Urinary bladder (tissue), 4 donors: ENCODE data around the gene GUCY1A2. TPM values are rescaled to one million over a fixed set of nuclear protein-coding genes. Genes with fewer than 3 reads are reported as not detected.

Source experiments
- DNase-seq: peaks from one replicate; pipeline ENCODE4 v3.0.0-alpha.2; 2015; ENCODE audit errors: extremely low spot score
- H3K27ac ChIP-seq: one replicate; pipeline ENCODE4 v1.5.1; 2013; ENCODE audit warnings: low read depth, mild to moderate bottlenecking, moderate library complexity
- H3K36me3 ChIP-seq: one replicate; pipeline ENCODE4 v1.6.1; 2013; ENCODE audit warnings: mild to moderate bottlenecking, moderate library complexity; ENCODE audit not compliant: insufficient read depth
- H3K4me1 ChIP-seq: one replicate; pipeline ENCODE4 v1.6.1; 2013; ENCODE audit warnings: mild to moderate bottlenecking, moderate library complexity; ENCODE audit not compliant: insufficient read depth
- H3K4me3 ChIP-seq: one replicate; pipeline ENCODE4 v1.5.1; 2013; ENCODE audit warnings: low read depth, low read length
- WGBS: extraction: QIAGEN DNeasy Blood & Tissue Kit; methylation state at CpG from one replicate; pipeline ENCODE4 v1.1.7; 2013; 5-methylcytosine and 5-hydroxymethylcytosine counted together
- polyA plus RNA-seq: library from polyadenylated mRNA; stranded (reverse); fragments of 200-250 nt; gene quantifications from one replicate; pipeline ENCODE4 v1.2.3, GENCODE V29; 2013
- total RNA-seq: library from RNA; depleted of rRNA; stranded (reverse); fragments of >200 nt; gene quantifications from one replicate; pipeline ENCODE4 v1.2.3, GENCODE V29; 2014
- donor health status: healthy with polysubstance abuse.
- donor health status: healthy.

Gene GUCY1A2
- total and polyA plus RNA-seq, 2 donors: 0.99 to 58.5 TPM

GRCh38 chr11:106656646-106657045 lies 361.6 kb downstream of the GUCY1A2 start:
- no peak overlapping the region for H3K27ac ChIP-seq
- WGBS: 89% methylated on average over 1 of the region's 1 CpG

GRCh38 chr11:106644824-106645223 lies 373.5 kb downstream of the GUCY1A2 start:
- DNase-seq: no peak
- H3K4me1 ChIP-seq: no peaks in the 10 kb centered on the region
- H3K36me3 ChIP-seq: no peaks in the 10 kb centered on the region
- no peak overlapping the region for H3K27ac ChIP-seq
- H3K4me3 ChIP-seq: no peak overlapping the region
- WGBS: 66% methylated on average over 1 of the region's 1 CpG

More at GRCh38 chr11:106656646-106657045, 361.6 kb downstream of the GUCY1A2 start:
- DNase-seq: no peak
- Histone ChIP-seq H3K4me1 (no peaks in the 10 kb centered on the region), H3K4me3 (no peak overlapping the region), H3K36me3 (no peaks in the 10 kb centered on the region)

- H3K36me3 ChIP-seq: no peaks in the 10 kb centered on the region
- H3K4me3 ChIP-seq: no peak overlapping the region
- 33% methylated on average over 1 of the region's 1 CpG for WGBS
- no peaks in the 10 kb centered on the region for H3K4me1 ChIP-seq
- no peak for DNase-seq
- no peak overlapping the region for H3K27ac ChIP-seq
Observed at GRCh38 chr11:106642331-106642730, 375.9 kb downstream of the GUCY1A2 start.

GRCh38 chr11:106632283-106632682 lies 386.0 kb downstream of the GUCY1A2 start:
- 96% methylated on average over 3 of the region's 3 CpGs for WGBS
- H3K4me1 ChIP-seq: no peaks in the 10 kb centered on the region
- no peak overlapping the region for H3K27ac ChIP-seq

GRCh38 chr11:106627694-106628093 lies 390.6 kb downstream of the GUCY1A2 start:
- no peak for DNase-seq
- WGBS: 92% methylated on average over 6 of the region's 6 CpGs
- no peaks in the 10 kb centered on the region for H3K36me3 ChIP-seq
- H3K4me1 ChIP-seq: no peaks in the 10 kb centered on the region
- H3K4me3 ChIP-seq: no peak overlapping the region
- no peak overlapping the region for H3K27ac ChIP-seq

More at GRCh38 chr11:106632283-106632682, 386.0 kb downstream of the GUCY1A2 start:
- no peaks in the 10 kb centered on the region for H3K36me3 ChIP-seq
- H3K4me3 ChIP-seq: no peak overlapping the region
- no peak for DNase-seq

- H3K4me1 ChIP-seq: no peaks in the 10 kb centered on the region
- WGBS: 41% methylated on average over 3 of the region's 3 CpGs
- no peak overlapping the region for H3K27ac ChIP-seq
- H3K4me3 ChIP-seq: no peak overlapping the region
- no peaks in the 10 kb centered on the region for H3K36me3 ChIP-seq
- no peak for DNase-seq
Observed at GRCh38 chr11:106625566-106625965, 392.7 kb downstream of the GUCY1A2 start.

- DNase-seq: no peak
- Histone ChIP-seq H3K4me3 (no peak overlapping the region), H3K4me1 (no peaks in the 10 kb centered on the region), H3K36me3 (no peaks in the 10 kb centered on the region), H3K27ac (no peak overlapping the region)
- whole genome bisulfite sequencing: 55% methylated on average over 3 of the region's 3 CpGs
Observed at GRCh38 chr11:106624377-106624776, 393.9 kb downstream of the GUCY1A2 start.
